Endothelial cell (in vitro differentiated cells): ENCODE results near the gene GJE1. TPM values are rescaled to one million over a fixed set of nuclear protein-coding genes. Genes with fewer than 3 reads are reported as not detected.

Source experiments
- DNase-seq: peaks from one replicate; pipeline ENCODE4 v3.0.0; 2021; ENCODE audit warnings: low spot score
- H3K27ac Mint-ChIP-seq: one replicate; pipeline ENCODE4 v1.8.0; 2021; ENCODE audit warnings: mixed read lengths, inconsistent platforms; ENCODE audit not compliant: unreplicated experiment
- H3K27me3 Mint-ChIP-seq: one replicate; pipeline ENCODE4 v1.8.0; 2021; ENCODE audit warnings: mild to moderate bottlenecking, moderate library complexity, mixed read lengths, inconsistent platforms; ENCODE audit not compliant: unreplicated experiment
- H3K36me3 Mint-ChIP-seq: one replicate; pipeline ENCODE4 v1.8.0; 2021; ENCODE audit warnings: mild to moderate bottlenecking, low read depth, mixed read lengths, inconsistent platforms; ENCODE audit not compliant: unreplicated experiment
- H3K4me1 Mint-ChIP-seq: one replicate; pipeline ENCODE4 v1.8.0; 2021; ENCODE audit warnings: mild to moderate bottlenecking, mixed read lengths, inconsistent platforms; ENCODE audit not compliant: unreplicated experiment
- H3K4me3 Mint-ChIP-seq: one replicate; pipeline ENCODE4 v1.8.0; 2021; ENCODE audit warnings: mild to moderate bottlenecking, mixed read lengths, inconsistent platforms; ENCODE audit not compliant: unreplicated experiment
- H3K9me3 Mint-ChIP-seq: one replicate; pipeline ENCODE4 v1.8.0; 2021; ENCODE audit warnings: mixed read lengths, inconsistent platforms; ENCODE audit not compliant: unreplicated experiment
- CTCF ChIP-seq: fragments of 200-600 bp; sonication (generic); IDR thresholded peaks from one replicate; pipeline ENCODE4 v1.5.0; 2021; ENCODE audit warnings: antibody characterized with exemption; ENCODE audit not compliant: unreplicated experiment
- total RNA-seq: library from RNA; stranded (reverse); fragmentation: NEBNext Ultra II Directional; extraction: Animal tissue kit (Norgen Biotek cat#: 25700); gene quantifications from one replicate; pipeline ENCODE4 v1.2.1, GENCODE V29; 2021; ENCODE audit not compliant: unreplicated experiment

GJE1 gene
- total RNA-seq, 1 donor from 2014 or later: not detected

GRCh38 chr6:142117366-142117765 is 15.4 kb upstream of the GJE1 start:
- H3K27ac Mint-ChIP-seq: no peak overlapping the region
- no peak for DNase-seq
- no peaks in the 10 kb centered on the region for H3K4me1 Mint-ChIP-seq
- H3K27me3 Mint-ChIP-seq: peaks cover 2% of the 10 kb centered on the region
- no peaks in the 10 kb centered on the region for H3K9me3 Mint-ChIP-seq
- TF ChIP-seq CTCF: no peak
- no peaks in the 10 kb centered on the region for H3K36me3 Mint-ChIP-seq
- H3K4me3 Mint-ChIP-seq: no peak overlapping the region

- H3K9me3 Mint-ChIP-seq: no peaks in the 10 kb centered on the region
- no peaks in the 10 kb centered on the region for H3K4me1 Mint-ChIP-seq
- no peak for TF ChIP-seq CTCF
- DNase-seq: no peak
- no peak overlapping the region for H3K4me3 Mint-ChIP-seq
- peaks cover 2% of the 10 kb centered on the region for H3K27me3 Mint-ChIP-seq
- H3K27ac Mint-ChIP-seq: no peak overlapping the region
- H3K36me3 Mint-ChIP-seq: no peaks in the 10 kb centered on the region
Observed at GRCh38 chr6:142118328-142118727, 14.4 kb upstream of the GJE1 start.

DNA sequence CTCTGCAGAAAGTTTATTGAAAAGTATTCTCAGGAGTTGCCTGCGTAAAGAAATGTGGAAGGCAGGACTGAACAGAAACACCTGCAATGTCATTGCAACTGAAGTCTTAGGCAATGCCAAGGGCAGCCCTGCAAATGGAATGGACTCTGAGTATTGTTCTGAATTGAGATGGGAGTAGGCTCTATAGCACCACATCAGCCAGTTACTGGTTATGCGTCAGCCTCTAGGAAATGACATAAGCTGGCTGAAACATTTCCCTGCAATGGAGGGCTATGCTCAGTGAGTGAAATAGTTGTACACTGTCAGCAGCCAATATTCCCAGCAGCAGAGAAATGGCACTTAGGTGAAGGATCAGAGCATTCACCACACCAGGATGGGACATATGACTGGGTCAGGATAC is 13.8 kb upstream of the GJE1 start:
- TF ChIP-seq CTCF: no peak
- Mint-ChIP-seq H3K27ac (no peak overlapping the region), H3K4me1 (no peaks in the 10 kb centered on the region), H3K36me3 (no peaks in the 10 kb centered on the region), H3K9me3 (no peaks in the 10 kb centered on the region), H3K4me3 (no peak overlapping the region), H3K27me3 (no peaks in the 10 kb centered on the region)
- DNase-seq: no peak

- no peak for TF ChIP-seq CTCF
- no peaks in the 10 kb centered on the region for H3K4me1 Mint-ChIP-seq
- no peak overlapping the region for H3K4me3 Mint-ChIP-seq
- no peaks in the 10 kb centered on the region for H3K9me3 Mint-ChIP-seq
- H3K27me3 Mint-ChIP-seq: no peaks in the 10 kb centered on the region
- no peak for DNase-seq
- H3K27ac Mint-ChIP-seq: no peak overlapping the region
- no peaks in the 10 kb centered on the region for H3K36me3 Mint-ChIP-seq
Observed at GRCh38 chr6:142121342-142121741, 11.4 kb upstream of the GJE1 start.

DNA sequence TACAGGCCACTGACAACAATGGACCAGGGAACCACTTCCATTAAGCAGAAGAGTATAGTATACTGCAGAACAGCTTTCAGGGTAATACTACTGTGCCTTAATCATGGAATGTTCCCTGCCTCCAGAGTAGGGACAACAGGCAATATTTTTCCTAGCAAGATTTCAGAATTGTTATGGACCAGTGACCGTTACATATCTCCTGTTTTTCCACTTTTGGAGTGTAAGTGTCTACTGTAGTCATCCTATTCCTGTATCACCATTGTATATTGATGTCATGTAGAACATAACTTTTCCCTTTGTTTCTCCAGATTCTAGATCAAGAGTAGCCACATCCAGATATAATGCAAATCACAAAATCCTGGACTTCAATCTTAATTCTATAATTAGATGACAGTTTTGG is 1.9 kb upstream of the GJE1 start:
- Mint-ChIP-seq H3K4me3 (no peak overlapping the region), H3K9me3 (no peaks in the 10 kb centered on the region), H3K27ac (no peak overlapping the region), H3K27me3 (no peaks in the 10 kb centered on the region), H3K4me1 (peaks cover 3% of the 10 kb centered on the region), H3K36me3 (no peaks in the 10 kb centered on the region)
- TF ChIP-seq CTCF: no peak
- DNase-seq: no peak
